ENCODE measurements around the gene PRRT1. TPM values are rescaled to one million over a fixed set of nuclear protein-coding genes. Genes with fewer than 3 reads are reported as not detected.
"Not testable (repeated sequence)": the region's sequence is repeated elsewhere in the genome, so short reads cannot be mapped to it uniquely, and the experiment has no call there.

PRRT1 gene
- total RNA-seq, 6 donors from 2014 or later: 0.69 to 6.3 (median 0.98) TPM; not detected in 1

DNA sequence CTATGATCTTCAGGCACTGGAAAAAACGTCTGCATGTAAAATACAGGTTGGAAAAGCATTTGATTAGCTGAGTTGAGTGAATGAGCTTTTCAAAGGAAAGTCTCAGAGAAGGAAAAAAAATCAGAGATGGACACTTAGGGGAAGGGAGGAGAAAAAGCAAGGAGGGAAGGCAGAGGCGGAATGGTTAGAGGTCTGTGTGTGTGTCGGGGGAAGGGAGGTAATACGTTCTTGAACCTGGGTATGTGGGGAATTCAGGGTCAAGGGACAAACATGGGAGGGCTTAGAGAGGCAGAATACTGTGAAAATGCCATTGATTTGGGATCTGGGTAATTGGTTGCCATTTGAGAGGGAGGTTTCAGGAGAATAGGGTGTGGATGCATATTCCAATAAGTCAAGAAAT, 5.1 kb downstream of the PRRT1 start:
- peaks cover 0 to 24% (median 4%) of the 10 kb centered on the region in 4 donors for H3K4me1 ChIP-seq
- no peaks in the 10 kb centered on the region for H3K9me3 ChIP-seq
- TF ChIP-seq POLR2AphosphoS5 (IDR thresholded peaks at IDR 0.05) (no peak), POLR2A (IDR thresholded peaks at IDR 0.05) (no peak), EP300 (IDR thresholded peaks at IDR 0.05) (no peak)
- TF ChIP-seq, protein P1, sequence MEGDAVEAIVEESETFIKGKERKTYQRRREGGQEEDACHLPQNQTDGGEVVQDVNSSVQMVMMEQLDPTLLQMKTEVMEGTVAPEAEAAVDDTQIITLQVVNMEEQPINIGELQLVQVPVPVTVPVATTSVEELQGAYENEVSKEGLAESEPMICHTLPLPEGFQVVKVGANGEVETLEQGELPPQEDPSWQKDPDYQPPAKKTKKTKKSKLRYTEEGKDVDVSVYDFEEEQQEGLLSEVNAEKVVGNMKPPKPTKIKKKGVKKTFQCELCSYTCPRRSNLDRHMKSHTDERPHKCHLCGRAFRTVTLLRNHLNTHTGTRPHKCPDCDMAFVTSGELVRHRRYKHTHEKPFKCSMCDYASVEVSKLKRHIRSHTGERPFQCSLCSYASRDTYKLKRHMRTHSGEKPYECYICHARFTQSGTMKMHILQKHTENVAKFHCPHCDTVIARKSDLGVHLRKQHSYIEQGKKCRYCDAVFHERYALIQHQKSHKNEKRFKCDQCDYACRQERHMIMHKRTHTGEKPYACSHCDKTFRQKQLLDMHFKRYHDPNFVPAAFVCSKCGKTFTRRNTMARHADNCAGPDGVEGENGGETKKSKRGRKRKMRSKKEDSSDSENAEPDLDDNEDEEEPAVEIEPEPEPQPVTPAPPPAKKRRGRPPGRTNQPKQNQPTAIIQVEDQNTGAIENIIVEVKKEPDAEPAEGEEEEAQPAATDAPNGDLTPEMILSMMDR (IDR thresholded peaks at IDR 0.05): no peak
- 47 to 55% methylated on average over 4 of the region's 4 CpGs for WGBS, 2 donors
- H3K36me3 ChIP-seq: no peaks in the 10 kb centered on the region
- peaks cover 0 to 31% (median 14%) of the 10 kb centered on the region in 4 donors for H3K27me3 ChIP-seq
- no peak overlapping the region for H3K4me3 ChIP-seq
- H3K27ac ChIP-seq: no peak overlapping the region
- no peak for DNase-seq
- no peak for ATAC-seq (ENCODE audit: low FRiP score in 2 of 2)

DNA sequence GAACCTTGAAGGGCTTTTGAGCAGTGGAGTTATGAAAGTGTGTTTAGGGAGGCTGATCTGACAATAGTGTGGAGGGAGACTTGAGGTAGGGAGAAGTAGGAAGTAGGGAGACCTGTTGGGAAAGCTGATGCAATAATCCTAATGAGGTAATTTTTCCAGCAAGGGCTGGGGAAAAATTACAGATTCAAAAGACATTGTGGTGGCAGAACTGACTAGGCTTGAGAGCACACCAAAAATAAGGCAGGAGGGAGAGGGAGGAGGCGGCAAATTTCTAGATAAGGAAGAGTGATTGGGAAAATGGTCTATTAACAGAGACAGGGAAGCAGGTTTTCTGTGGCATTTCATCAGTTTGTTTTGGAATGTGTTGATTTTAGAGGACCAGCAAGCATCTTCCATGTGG, 5.5 kb downstream of the PRRT1 start:
- peaks cover 0 to 31% (median 14%) of the 10 kb centered on the region in 4 donors for H3K27me3 ChIP-seq
- no peak overlapping the region for H3K27ac ChIP-seq
- peaks cover 0 to 22% (median 4%) of the 10 kb centered on the region in 4 donors for H3K4me1 ChIP-seq
- no peak overlapping the region for H3K4me3 ChIP-seq
- 74 to 86% methylated on average over 1 of the region's 1 CpG for WGBS, 2 donors
- H3K36me3 ChIP-seq: no peaks in the 10 kb centered on the region
- no peak for TF ChIP-seq POLR2AphosphoS5 (IDR thresholded peaks at IDR 0.05)
- DNase-seq: no peak
- H3K9me3 ChIP-seq: no peaks in the 10 kb centered on the region
- no peak for ATAC-seq (ENCODE audit: low FRiP score in 2 of 2)

DNA sequence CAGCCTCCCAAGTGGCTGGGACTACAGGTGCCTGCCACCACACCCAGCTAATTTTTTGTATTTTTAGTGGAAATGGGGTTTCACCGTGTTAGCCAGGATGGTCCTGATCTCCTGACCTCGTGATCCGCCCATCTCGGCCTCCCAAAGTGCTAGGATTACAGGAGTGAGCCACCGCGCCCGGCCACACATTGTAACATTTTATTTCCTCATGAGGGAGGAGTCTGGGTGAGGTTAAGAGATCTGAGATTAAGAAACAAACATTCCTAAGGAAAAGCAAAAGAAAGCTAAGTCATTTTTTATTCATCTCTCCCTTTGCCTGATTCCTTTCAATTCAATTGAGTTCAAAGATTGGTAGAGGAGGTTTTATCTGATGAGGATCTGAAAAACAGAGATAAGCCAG, 7.5 kb downstream of the PRRT1 start:
- H3K36me3 ChIP-seq; H3K4me1 ChIP-seq; H3K9me3 ChIP-seq; H3K4me3 ChIP-seq; DNase-seq; ATAC-seq (ENCODE audit: low FRiP score in 2 of 2); H3K27ac ChIP-seq: not testable (repeated sequence)
- WGBS, 2 donors: 46 to 80% methylated on average over 7 of the region's 7 CpGs
- peaks cover 0 to 17% (median 6%) of the 10 kb centered on the region in 4 donors for H3K27me3 ChIP-seq

DNA sequence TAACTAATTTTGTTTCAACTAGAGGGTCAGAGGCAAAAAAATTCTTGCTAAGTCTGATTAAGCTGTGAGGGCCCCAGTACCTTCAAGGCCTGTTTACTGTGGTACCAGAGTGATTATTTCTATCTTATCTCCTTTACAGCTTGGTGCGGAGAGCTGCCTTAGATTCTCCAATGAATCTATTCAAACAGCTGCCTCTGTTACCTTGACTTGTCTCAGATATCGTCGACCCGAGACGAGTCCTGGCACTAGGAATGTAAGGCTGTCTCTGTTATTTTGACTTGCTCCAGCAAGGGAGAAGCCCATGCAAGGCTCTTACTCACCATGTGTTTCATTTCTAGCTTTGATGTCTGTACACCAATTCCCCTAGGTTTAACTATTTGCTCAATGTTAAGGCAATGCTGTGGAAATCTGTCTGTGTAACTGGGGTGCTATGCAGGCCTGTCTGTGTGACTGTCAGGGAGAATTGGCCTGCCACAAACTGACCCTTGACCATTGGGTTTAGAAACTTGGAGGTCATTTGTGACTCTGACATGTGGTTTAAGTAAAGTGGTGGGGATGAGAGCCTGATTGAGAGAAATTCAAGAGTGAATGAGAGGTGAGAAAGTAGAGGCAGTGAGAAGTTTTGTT, 11.2 kb downstream of the PRRT1 start:
- no peak for ATAC-seq (ENCODE audit: low FRiP score in 2 of 2)
- DNase-seq: no peak
- H3K4me1 ChIP-seq: no peaks in the 10 kb centered on the region
- no peaks in the 10 kb centered on the region for H3K27me3 ChIP-seq
- H3K36me3 ChIP-seq: no peaks in the 10 kb centered on the region
- TF ChIP-seq POLR2A (IDR thresholded peaks at IDR 0.05) (no peak), EP300 (IDR thresholded peaks at IDR 0.05) (no peak)
- H3K27ac ChIP-seq: no peak overlapping the region
- H3K4me3 ChIP-seq: no peak overlapping the region
- no peaks in the 10 kb centered on the region for H3K9me3 ChIP-seq
- WGBS, 2 donors: 53 to 65% methylated on average over 5 of the region's 5 CpGs

DNA sequence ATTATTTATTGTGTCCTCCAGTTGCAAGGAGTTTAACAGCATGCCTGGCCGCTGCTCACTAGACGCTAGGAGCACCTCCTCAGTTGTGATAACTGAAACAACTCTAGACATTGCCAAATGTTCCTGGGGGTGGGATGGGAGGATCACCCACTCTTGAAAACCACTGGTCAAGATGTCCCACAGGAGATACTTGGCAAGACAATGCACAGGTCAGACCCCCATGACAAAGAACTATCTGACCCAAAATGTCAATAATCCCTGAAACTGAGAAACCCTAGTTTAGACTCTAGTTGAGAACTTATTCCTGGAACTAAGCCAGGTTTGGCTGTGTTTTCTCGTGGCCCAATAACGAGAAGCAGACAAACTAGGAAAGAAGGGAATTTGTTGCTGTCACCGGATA, 12.1 kb downstream of the PRRT1 start:
- ATAC-seq (ENCODE audit: low FRiP score in 2 of 2): no peak
- TF ChIP-seq, protein P1 (IDR thresholded peaks at IDR 0.05): no peak
- no peaks in the 10 kb centered on the region for H3K4me1 ChIP-seq
- DNase-seq: no peak
- no peak overlapping the region for H3K4me3 ChIP-seq
- H3K36me3 ChIP-seq: no peaks in the 10 kb centered on the region
- H3K27me3 ChIP-seq: no peaks in the 10 kb centered on the region
- H3K27ac ChIP-seq: no peak overlapping the region
- no peaks in the 10 kb centered on the region for H3K9me3 ChIP-seq
- 70 to 72% methylated on average over 5 of the region's 5 CpGs for WGBS, 2 donors

DNA sequence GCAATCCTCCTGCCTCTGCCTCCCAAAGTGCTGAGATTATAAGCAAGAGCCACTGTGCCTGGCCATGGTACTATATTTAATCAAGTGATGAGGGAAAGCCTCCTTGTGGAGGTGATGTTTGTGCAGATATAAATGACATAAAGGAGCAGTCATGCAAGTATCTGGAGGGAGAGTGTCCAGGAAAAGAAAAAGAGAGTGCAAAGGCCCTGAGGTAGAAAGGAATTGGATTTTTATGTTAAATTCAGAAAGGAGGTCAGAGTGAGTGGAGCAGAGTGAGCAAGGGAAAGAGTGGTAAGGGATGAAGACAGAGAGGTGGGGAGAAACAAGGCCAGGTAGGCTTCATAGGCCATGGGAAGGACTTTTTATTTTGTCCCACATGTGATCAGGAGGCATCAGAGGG, 14.3 kb downstream of the PRRT1 start:
- H3K4me1 ChIP-seq: no peaks in the 10 kb centered on the region
- no peaks in the 10 kb centered on the region for H3K27me3 ChIP-seq
- no peak for ATAC-seq (ENCODE audit: low FRiP score in 2 of 2)
- no peak overlapping the region for H3K4me3 ChIP-seq
- TF ChIP-seq POLR2AphosphoS5 (IDR thresholded peaks at IDR 0.05) (no peak), POLR2A (IDR thresholded peaks at IDR 0.05) (no peak), EP300 (IDR thresholded peaks at IDR 0.05) (no peak)
- TF ChIP-seq, protein P1 (IDR thresholded peaks at IDR 0.05): no peak
- H3K36me3 ChIP-seq: no peaks in the 10 kb centered on the region
- no peaks in the 10 kb centered on the region for H3K9me3 ChIP-seq
- DNase-seq: no peak
- no peak overlapping the region for H3K27ac ChIP-seq

Data from upper lobe of left lung (tissue), 6 donors.